NB4 (cell line): ENCODE measurements around the gene TMCC3.

ENCODE experiments used
- DNase-seq: peaks from one replicate; pipeline ENCODE4 v3.0.0; 2010; ENCODE audit warnings: low read depth
- H3K4me3 ChIP-seq: one replicate; pipeline ENCODE4 v1.5.1; 2011; ENCODE audit warnings: mild to moderate bottlenecking, low read depth, low read length, moderate library complexity
- MYC ChIP-seq: IDR thresholded peaks from 2 replicates; pipeline ENCODE4 v1.6.1; 2011; ENCODE audit warnings: low read depth, low read length
- POLR2A ChIP-seq: IDR thresholded peaks from 2 replicates; pipeline ENCODE4 v1.6.1; 2011; ENCODE audit warnings: mild to moderate bottlenecking; ENCODE audit not compliant: insufficient read length; ENCODE audit errors: extremely low read depth
- TF ChIP-seq, protein P1 (sequence below): IDR thresholded peaks from one replicate; pipeline ENCODE4 v1.5.1; 2012; ENCODE audit warnings: low read depth, low read length
- TF ChIP-seq, protein P2 (sequence below): IDR thresholded peaks from 2 replicates; pipeline ENCODE4 v1.6.1; 2011; ENCODE audit warnings: low read depth, low read length

Gene TMCC3

DNA sequence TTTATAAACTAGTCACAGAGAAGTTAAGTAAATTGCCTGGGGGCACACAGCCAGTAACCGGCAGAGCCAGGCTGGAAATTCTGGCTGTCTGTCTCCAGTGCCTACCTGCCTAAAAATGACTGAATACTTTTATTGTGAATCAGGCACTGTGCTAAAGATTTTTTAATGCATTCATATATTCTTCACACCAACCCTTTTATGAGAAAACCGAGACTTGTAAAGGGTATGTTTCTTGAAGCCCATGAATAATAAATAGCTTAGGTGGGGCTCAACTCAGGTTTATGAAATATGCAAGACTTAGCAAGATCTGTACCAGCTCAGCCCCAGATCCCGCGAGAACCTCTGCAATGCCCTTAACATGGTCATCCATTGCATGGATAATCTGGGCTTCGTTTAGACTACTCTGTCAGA lies 60.8 kb downstream of the TMCC3 start:
- DNase-seq = no peak
- TF ChIP-seq, protein P1, sequence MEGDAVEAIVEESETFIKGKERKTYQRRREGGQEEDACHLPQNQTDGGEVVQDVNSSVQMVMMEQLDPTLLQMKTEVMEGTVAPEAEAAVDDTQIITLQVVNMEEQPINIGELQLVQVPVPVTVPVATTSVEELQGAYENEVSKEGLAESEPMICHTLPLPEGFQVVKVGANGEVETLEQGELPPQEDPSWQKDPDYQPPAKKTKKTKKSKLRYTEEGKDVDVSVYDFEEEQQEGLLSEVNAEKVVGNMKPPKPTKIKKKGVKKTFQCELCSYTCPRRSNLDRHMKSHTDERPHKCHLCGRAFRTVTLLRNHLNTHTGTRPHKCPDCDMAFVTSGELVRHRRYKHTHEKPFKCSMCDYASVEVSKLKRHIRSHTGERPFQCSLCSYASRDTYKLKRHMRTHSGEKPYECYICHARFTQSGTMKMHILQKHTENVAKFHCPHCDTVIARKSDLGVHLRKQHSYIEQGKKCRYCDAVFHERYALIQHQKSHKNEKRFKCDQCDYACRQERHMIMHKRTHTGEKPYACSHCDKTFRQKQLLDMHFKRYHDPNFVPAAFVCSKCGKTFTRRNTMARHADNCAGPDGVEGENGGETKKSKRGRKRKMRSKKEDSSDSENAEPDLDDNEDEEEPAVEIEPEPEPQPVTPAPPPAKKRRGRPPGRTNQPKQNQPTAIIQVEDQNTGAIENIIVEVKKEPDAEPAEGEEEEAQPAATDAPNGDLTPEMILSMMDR = no peak
- TF ChIP-seq POLR2A (no peak), MYC (no peak)
- TF ChIP-seq, protein P2, sequence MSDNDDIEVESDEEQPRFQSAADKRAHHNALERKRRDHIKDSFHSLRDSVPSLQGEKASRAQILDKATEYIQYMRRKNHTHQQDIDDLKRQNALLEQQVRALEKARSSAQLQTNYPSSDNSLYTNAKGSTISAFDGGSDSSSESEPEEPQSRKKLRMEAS = no peak
- no peak overlapping the region for H3K4me3 ChIP-seq

DNA sequence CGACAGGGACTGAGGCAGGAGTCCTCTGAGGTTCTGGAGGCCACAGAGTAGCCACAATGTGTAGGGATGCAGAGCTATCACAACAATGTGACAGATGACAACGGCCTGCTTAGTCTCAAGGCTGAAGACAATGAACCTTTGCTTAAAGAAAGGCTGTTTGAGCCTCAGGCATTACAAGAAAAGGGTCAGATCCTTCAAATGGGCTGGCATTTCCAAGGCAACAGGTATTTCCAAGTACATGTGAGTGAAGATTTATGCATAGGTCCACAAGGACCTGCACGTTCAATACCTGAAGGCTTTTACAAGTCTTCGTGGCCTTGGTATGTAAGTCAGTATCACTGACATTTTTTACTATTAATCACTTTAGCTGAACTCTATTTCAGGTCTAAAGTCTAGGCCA lies 62.0 kb downstream of the TMCC3 start:
- H3K4me3 ChIP-seq = no peak overlapping the region
- no peak for DNase-seq
- TF ChIP-seq POLR2A (no peak), MYC (no peak)
- TF ChIP-seq, protein P1 = no peak
- TF ChIP-seq, protein P2 = no peak

DNA sequence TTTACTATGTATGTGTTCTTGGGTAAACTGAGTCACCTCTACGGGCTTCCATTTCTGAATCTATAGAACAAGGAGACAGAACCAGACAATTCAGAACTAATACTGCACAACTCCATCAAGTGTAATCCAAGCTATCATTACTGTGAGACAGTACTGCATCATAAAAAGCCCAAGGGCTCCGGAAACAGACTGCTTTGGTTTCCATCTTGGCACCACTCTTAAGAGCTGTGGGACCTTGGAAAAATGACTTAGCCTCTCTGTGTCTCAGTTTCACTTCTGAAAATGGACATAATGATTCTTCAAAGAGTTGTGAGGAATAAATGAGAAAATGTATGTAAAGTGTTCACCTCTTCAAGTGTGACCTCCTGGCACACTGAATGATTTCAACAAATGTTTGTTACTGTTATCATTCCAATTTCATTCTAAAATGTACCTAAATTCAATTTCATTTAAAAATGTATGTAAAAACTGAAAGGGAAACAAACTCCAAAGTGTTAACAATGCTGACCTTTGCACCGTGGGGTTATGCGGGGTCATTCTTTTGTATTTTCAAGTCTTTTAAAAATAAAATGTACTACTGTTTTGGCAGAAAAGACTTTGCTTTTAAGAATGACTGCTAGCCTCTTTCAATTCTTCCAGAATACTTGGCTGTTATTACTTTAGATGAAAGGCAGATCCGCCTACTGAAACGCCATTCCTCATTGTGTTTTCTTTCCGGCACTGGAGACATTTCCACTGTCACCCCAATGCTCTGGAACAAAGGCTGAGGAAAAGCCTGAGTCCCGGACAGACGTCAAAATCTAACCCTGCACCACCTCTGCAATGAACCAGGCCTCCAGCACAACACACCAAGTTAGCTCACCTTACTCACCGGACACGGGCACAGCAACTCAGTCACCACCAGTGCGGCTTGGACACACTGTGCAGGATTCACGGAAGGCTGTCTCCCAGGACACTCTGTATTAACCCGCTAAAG lies 62.8 kb downstream of the TMCC3 start:
- no peak for TF ChIP-seq MYC
- TF ChIP-seq, protein P1 = no peak
- TF ChIP-seq, protein P2 = no peak
- TF ChIP-seq POLR2A = no peak
- no peak for DNase-seq
- no peak overlapping the region for H3K4me3 ChIP-seq

DNA sequence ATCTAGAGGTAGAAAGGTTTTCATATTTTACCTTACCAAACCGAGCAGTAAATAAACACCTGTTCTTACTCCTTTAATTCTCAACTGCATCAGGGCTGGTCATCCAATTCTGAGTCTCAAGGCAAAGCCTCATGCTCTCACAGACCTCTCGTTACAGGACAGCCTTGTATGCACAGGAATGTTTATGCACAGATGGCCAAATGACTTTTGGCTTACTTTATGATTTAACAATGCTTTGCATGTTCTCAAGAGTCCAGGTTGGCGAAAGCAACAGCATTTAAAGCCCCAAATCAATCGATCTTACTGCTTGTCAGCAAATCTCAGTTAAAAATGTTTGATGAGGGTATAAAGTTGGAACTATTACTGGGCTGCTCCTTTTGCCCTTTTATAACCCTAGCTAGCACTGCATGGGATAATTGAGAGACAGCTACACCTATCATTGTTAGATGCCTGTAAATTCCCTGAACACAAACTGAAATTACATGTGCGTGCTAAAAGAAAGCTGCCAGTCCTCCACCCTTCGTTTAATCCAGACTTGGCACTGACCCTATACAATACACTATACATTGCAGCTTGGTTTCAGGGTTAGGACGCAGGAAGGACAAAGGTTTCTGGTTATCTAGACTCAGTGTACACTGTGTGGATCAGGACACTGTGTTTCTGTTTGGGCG lies 63.6 kb downstream of the TMCC3 start:
- no peak for DNase-seq
- no peak overlapping the region for H3K4me3 ChIP-seq
- TF ChIP-seq POLR2A (no peak), MYC (no peak)
- TF ChIP-seq, protein P1 = no peak
- TF ChIP-seq, protein P2 = no peak

DNA sequence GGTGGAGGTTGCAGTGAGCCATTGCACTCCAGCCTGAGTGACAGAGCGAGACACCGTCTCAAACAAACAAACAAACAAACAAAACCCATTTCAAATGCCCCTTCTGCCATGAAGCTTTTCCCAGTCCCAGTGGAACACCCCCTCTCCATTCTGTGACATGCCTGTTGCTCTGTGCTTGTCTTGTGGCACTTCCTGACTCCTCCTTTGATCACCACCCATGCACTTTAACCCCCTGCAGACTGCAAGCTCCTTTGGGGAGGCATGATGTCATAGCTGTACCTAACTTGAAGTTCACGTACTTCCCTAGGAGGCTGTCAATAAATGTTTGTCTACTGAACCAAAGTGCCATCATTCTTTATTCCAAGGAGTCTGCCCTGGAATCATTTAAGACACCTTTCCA lies 64.7 kb downstream of the TMCC3 start:
- no peak overlapping the region for H3K4me3 ChIP-seq
- no peak for DNase-seq
- TF ChIP-seq, protein P2 = no peak
- TF ChIP-seq, protein P1 = no peak
- TF ChIP-seq POLR2A = no peak
- no peak for TF ChIP-seq MYC
